Ovary (tissue), 9 donors: ENCODE data around the gene HOXB3. TPM values are rescaled to one million over a fixed set of nuclear protein-coding genes. Genes with fewer than 3 reads are reported as not detected.
A peak's percentile ranks its signal among the peaks of the same experiment; 100 is the strongest.

Experiments
- DNase-seq, 5 donors: peaks; one replicate each; pipeline ENCODE4 v3.0.0-alpha.2; 2019 to 2020
- H3K27ac ChIP-seq, 2 donors: fragments of 200-600 bp; one replicate each; pipeline versions ENCODE4 v1.5.1 to v1.8.0; 2019 to 2022
- H3K27me3 ChIP-seq: fragments of 200-600 bp; one replicate; pipeline ENCODE4 v1.8.0; 2022
- H3K36me3 ChIP-seq: fragments of 200-600 bp; sonication (generic); one replicate; pipeline ENCODE4 v1.5.1; 2019
- H3K4me1 ChIP-seq: one replicate; pipeline ENCODE4 v1.8.1; 2013; ENCODE audit warnings: mild to moderate bottlenecking, moderate library complexity; ENCODE audit not compliant: insufficient read depth
- H3K4me3 ChIP-seq: fragments of 200-600 bp; sonication (generic); one replicate; pipeline ENCODE4 v1.5.1; 2017
- H3K9me3 ChIP-seq, 2 donors: fragments of 200-600 bp in 1 of 2; sonication (generic) in 1 of 2; one replicate each; pipeline versions ENCODE4 v1.5.1 to v1.8.1; 2013 to 2019; ENCODE audit warnings: mild to moderate bottlenecking in 1 of 2, moderate library complexity in 1 of 2
- CTCF ChIP-seq, 3 donors: fragments of 450-650 bp in 2 of 3; fragments of 200-600 bp in 1 of 3; IDR thresholded peaks; one replicate each; pipeline versions ENCODE4 v1.5.1 to v1.8.0; 2016 to 2022; ENCODE audit warnings: antibody characterized with exemption in 3 of 3, mild to moderate bottlenecking in 1 of 3
- EP300 ChIP-seq: sonication (generic); formaldehyde crosslinking; IDR thresholded peaks from one replicate; pipeline ENCODE4 v1.6.1; 2017; ENCODE audit warnings: antibody characterized with exemption
- POLR2A ChIP-seq: fragments of 450-650 bp; IDR thresholded peaks from one replicate; pipeline ENCODE4 v1.6.1; 2017; ENCODE audit warnings: antibody characterized with exemption, mild to moderate bottlenecking, moderate library complexity
- WGBS, 3 donors: extraction: QIAGEN DNeasy Blood & Tissue Kit in 1 of 3; methylation state at CpG; one replicate each; pipeline versions ENCODE4 v1.1.5 to v1.1.7; 2013 to 2017; 5-methylcytosine and 5-hydroxymethylcytosine counted together
- intact Hi-C, 4 donors: fragments of 100-400 bp; cut with DNase I; formaldehyde crosslinking; loops; one replicate each; pipeline versions ENCODE4 v1.11.0 to v1.15.1; 2022 to 2023
- polyA plus RNA-seq, 2 donors: library from polyadenylated mRNA; stranded (reverse); fragments of 200-250 nt in 1 of 2; fragments of 350-450 nt in 1 of 2; fragmentation: Illumina TruSeq in 1 of 2; extraction: RNeasy Lipid Tissue Mini Kit (QIAGEN cat#74804) in 1 of 2; gene quantifications; one replicate each; pipeline ENCODE4 v1.2.3, GENCODE V29; 2013 to 2014
- total RNA-seq, 7 donors: library from RNA; depleted of rRNA in 2 of 7; stranded (reverse); fragments of >200 nt in 2 of 7; fragmentation: NEBNext Ultra II Directional in 3 of 7; extraction: Animal tissue kit (Norgen Biotek cat#: 25700) in 3 of 7; gene quantifications; one replicate each; pipeline versions ENCODE4 v1.1.0 to v1.2.4, GENCODE V29; 2016 to 2023
- donor health status: DM: no; HTN: no; CAD: no; lungs with moderate emphysema.
- donor health status: DM: no; HTN: no; CAD: no.
- donor health status: Bipolar disorder and iron deficiency.
- donor health status: DM: yes; HTN: yes; CAD: no.
- donor health status: DM: no; HTN: no; CAD: no.
- donor health status: DM: yes; HTN: yes; CAD: no.

The HOXB3 gene
- total and polyA plus RNA-seq, 9 donors: 0.43 to 10.7 (median 2.7) TPM

GRCh38 chr17:48576479-48577309 lies 13.3 kb downstream of the HOXB3 start:
- H3K27me3 ChIP-seq: peaks cover 2% of the 10 kb centered on the region
- intact Hi-C loops: no loop called here

GRCh38 chr17:48575673-48576478 lies 14.2 kb downstream of the HOXB3 start:
- Histone ChIP-seq H3K4me3 (no peak overlapping the region), H3K9me3 (no peaks in the 10 kb centered on the region), H3K36me3 (no peaks in the 10 kb centered on the region), H3K4me1 (no peaks in the 10 kb centered on the region), H3K27ac (no peak overlapping the region), H3K27me3 (no peaks in the 10 kb centered on the region)
- intact Hi-C loops: no loop called here
- WGBS, 3 donors: 18 to 31% (median 18%) methylated on average over 22 of the region's 22 CpGs
- DNase-seq: no peak
- TF ChIP-seq EP300 (no peak), CTCF (IDR thresholded peaks at IDR 0.05) (no peak), POLR2A (no peak)

More at GRCh38 chr17:48576479-48577309, 13.3 kb downstream of the HOXB3 start:
- H3K36me3 ChIP-seq: no peaks in the 10 kb centered on the region
- no peaks in the 10 kb centered on the region for H3K4me1 ChIP-seq
- 5 to 12% (median 8%) methylated on average over 43 of the region's 43 CpGs for WGBS, 3 donors
- TF ChIP-seq POLR2A: no peak
- H3K27ac ChIP-seq: no peak overlapping the region
- DNase-seq: no peak
- no peaks in the 10 kb centered on the region for H3K9me3 ChIP-seq
- H3K4me3 ChIP-seq: peak overlapping the region; percentile 35

GRCh38 chr17:48575066-48575582 lies 14.9 kb downstream of the HOXB3 start:
- DNase-seq: no peak
- no peak for TF ChIP-seq EP300
- TF ChIP-seq POLR2A: no peak
- no peak for TF ChIP-seq CTCF (IDR thresholded peaks at IDR 0.05)
- H3K4me1 ChIP-seq: no peaks in the 10 kb centered on the region
- no peaks in the 10 kb centered on the region for H3K36me3 ChIP-seq
- intact Hi-C loops: no loop called here
- WGBS, 3 donors: 24 to 41% (median 26%) methylated on average over 7 of the region's 7 CpGs
- H3K4me3 ChIP-seq: no peak overlapping the region
- H3K9me3 ChIP-seq: no peaks in the 10 kb centered on the region
- H3K27ac ChIP-seq: no peak overlapping the region
- no peaks in the 10 kb centered on the region for H3K27me3 ChIP-seq

- intact Hi-C loops: no loop called here
- Histone ChIP-seq H3K4me1 (no peaks in the 10 kb centered on the region), H3K27ac (no peak overlapping the region), H3K4me3 (no peak overlapping the region), H3K27me3 (no peaks in the 10 kb centered on the region), H3K9me3 (no peaks in the 10 kb centered on the region), H3K36me3 (no peaks in the 10 kb centered on the region)
- whole genome bisulfite sequencing, 3 donors: 10 to 26% (median 19%) methylated on average over 8 of the region's 8 CpGs
- TF ChIP-seq EP300 (no peak), POLR2A (no peak), CTCF (IDR thresholded peaks at IDR 0.05) (no peak)
- no peak for DNase-seq
Observed at GRCh38 chr17:48574505-48575065, 15.5 kb downstream of the HOXB3 start.
